SU-DHL-6 (cell line): Measurements from ENCODE around the gene UBR2.

Source experiments
- H2AFZ ChIP-seq: fragments of 200-600 bp; sonication (generic); 2 replicates; pipeline ENCODE4 v1.6.1; 2014; ENCODE audit warnings: low read depth, mild to moderate bottlenecking, moderate library complexity, mixed read lengths, antibody characterized with exemption, low read length; ENCODE audit not compliant: severe bottlenecking
- H3F3A ChIP-seq: fragments of 200-600 bp; shearing (Covaris generic); 2 replicates; pipeline ENCODE4 v1.6.0; 2016; ENCODE audit warnings: antibody characterized with exemption, mild to moderate bottlenecking; ENCODE audit not compliant: insufficient read depth
- H3K27ac ChIP-seq: fragments of 200-600 bp; sonication (generic); 2 replicates; pipeline ENCODE4 v1.5.1; 2016; ENCODE audit warnings: low read depth, mild to moderate bottlenecking, low read length, moderate library complexity, mixed read lengths
- H3K27me3 ChIP-seq: fragments of 200-600 bp; sonication (generic), shearing (Covaris generic); 2 replicates; pipeline ENCODE4 v1.6.0; 2014; ENCODE audit warnings: mild to moderate bottlenecking, low read length
- H3K36me3 ChIP-seq: fragments of 200-600 bp; sonication (generic); 2 replicates; pipeline ENCODE4 v1.6.1; 2014; ENCODE audit warnings: mild to moderate bottlenecking, low read length, mixed read lengths
- H3K4me2 ChIP-seq: fragments of 300-600, 200-600 bp; shearing (Covaris generic), sonication (generic); 2 replicates; pipeline ENCODE4 v1.6.0; 2014; ENCODE audit warnings: low read length, low read depth, mild to moderate bottlenecking; ENCODE audit not compliant: poor library complexity, severe bottlenecking
- H3K4me3 ChIP-seq: fragments of 200-600 bp; sonication (generic); 2 replicates; pipeline ENCODE4 v1.5.1; 2014; ENCODE audit warnings: antibody characterized with exemption, low read length, mild to moderate bottlenecking, mixed read lengths; ENCODE audit not compliant: insufficient read depth, poor library complexity, severe bottlenecking
- H3K79me2 ChIP-seq: fragments of 200-600 bp; sonication (generic); 2 replicates; pipeline ENCODE4 v1.6.1; 2014; ENCODE audit warnings: mild to moderate bottlenecking, low read length, moderate library complexity; ENCODE audit not compliant: insufficient read depth
- H3K9ac ChIP-seq: fragments of 200-600 bp; sonication (generic); 2 replicates; pipeline ENCODE4 v1.7.0; 2014; ENCODE audit warnings: mild to moderate bottlenecking, low read length
- H3K9me2 ChIP-seq: fragments of 200-600 bp; sonication (generic); replicated peaks from 2 replicates; pipeline ENCODE4 v1.6.1; 2014; ENCODE audit warnings: low read length; ENCODE audit not compliant: insufficient read depth
- H3K9me3 ChIP-seq: fragments of 200-600 bp; sonication (generic); 2 replicates; pipeline ENCODE4 v1.6.1; 2014; ENCODE audit warnings: low read length, mixed read lengths; ENCODE audit not compliant: insufficient read depth
- H4K20me1 ChIP-seq: fragments of 200-600 bp; sonication (generic); 2 replicates; pipeline ENCODE4 v1.6.1; 2014; ENCODE audit warnings: low read depth, mild to moderate bottlenecking, antibody characterized with exemption, low read length, moderate library complexity, mixed read lengths
- EZH2phosphoT487 ChIP-seq: fragments of 200-600 bp; sonication (generic), shearing (Covaris generic); conservative IDR thresholded peaks from 2 replicates; pipeline ENCODE4 v1.6.1; 2018; ENCODE audit warnings: mild to moderate bottlenecking, antibody characterized with exemption, low read length, moderate library complexity, mixed read lengths
- TF ChIP-seq, protein P1 (sequence below): fragments of 200-600 bp; sonication (generic); IDR thresholded peaks from one replicate; pipeline ENCODE4 v1.5.1; 2017; ENCODE audit warnings: antibody characterized with exemption, mild to moderate bottlenecking, low read length, moderate library complexity; ENCODE audit not compliant: insufficient read depth, poor library complexity, severe bottlenecking

Gene UBR2

DNA sequence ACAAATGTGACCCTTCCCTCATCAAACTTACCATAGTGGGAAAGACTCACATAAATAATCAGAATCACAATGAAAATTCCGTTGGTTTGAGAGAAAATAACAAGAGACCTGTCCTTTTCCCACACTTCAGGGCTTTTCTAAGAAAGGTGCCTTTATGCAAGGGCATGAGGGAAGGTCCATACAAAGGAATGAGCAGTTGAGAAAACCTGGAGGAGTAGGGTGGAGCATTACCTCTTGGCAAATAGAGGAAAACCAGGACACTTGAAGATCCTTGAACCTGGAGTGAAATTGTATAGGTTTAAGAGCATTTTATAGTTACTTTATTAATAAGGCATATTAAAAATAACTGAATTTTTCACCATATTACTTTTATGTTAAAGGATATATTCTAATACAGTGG is 54.3 kb downstream of the UBR2 start:
- Histone ChIP-seq H2AFZ (no peak overlapping the region), H3K9me2 (no peaks in the 10 kb centered on the region), H3K9ac (no peak overlapping the region), H3K4me3 (no peak overlapping the region), H3K9me3 (no peaks in the 10 kb centered on the region), H3K4me2 (no peak overlapping the region), H3K79me2 (no peaks in the 10 kb centered on the region), H4K20me1 (no peaks in the 10 kb centered on the region), H3K27ac (no peak overlapping the region), H3K36me3 (peaks cover 39% of the 10 kb centered on the region), H3K27me3 (no peaks in the 10 kb centered on the region), H3F3A (peaks cover 5% of the 10 kb centered on the region; the same call in 1 of the 2 replicates)
- TF ChIP-seq, protein P1, sequence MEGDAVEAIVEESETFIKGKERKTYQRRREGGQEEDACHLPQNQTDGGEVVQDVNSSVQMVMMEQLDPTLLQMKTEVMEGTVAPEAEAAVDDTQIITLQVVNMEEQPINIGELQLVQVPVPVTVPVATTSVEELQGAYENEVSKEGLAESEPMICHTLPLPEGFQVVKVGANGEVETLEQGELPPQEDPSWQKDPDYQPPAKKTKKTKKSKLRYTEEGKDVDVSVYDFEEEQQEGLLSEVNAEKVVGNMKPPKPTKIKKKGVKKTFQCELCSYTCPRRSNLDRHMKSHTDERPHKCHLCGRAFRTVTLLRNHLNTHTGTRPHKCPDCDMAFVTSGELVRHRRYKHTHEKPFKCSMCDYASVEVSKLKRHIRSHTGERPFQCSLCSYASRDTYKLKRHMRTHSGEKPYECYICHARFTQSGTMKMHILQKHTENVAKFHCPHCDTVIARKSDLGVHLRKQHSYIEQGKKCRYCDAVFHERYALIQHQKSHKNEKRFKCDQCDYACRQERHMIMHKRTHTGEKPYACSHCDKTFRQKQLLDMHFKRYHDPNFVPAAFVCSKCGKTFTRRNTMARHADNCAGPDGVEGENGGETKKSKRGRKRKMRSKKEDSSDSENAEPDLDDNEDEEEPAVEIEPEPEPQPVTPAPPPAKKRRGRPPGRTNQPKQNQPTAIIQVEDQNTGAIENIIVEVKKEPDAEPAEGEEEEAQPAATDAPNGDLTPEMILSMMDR: no peak

DNA sequence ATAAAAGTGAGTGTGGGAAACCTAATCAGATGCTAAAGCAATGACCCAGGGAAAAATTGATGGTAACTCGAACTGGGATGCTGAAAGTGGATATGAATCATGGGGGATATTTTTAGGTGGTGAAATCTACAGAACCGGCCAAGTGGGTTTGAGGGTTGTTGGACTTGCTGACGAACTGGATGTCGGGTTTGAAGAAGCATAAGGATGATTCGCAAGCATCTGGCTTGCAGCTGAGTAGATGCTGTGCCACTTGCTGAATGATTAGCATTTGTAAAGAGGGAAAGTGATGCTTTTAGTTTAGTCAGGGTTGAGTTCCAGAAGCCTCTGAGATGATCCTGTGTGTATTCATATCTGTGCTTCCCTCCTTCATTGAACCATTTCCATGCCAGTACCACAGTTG is 54.9 kb downstream of the UBR2 start:
- Histone ChIP-seq H2AFZ (no peak overlapping the region), H3K79me2 (no peaks in the 10 kb centered on the region), H3K27me3 (no peaks in the 10 kb centered on the region), H3K36me3 (peaks cover 39% of the 10 kb centered on the region), H3K4me3 (no peak overlapping the region), H4K20me1 (no peaks in the 10 kb centered on the region), H3F3A (peaks cover 5% of the 10 kb centered on the region; the same call in 1 of the 2 replicates), H3K9me2 (no peaks in the 10 kb centered on the region), H3K27ac (no peak overlapping the region), H3K4me2 (no peak overlapping the region), H3K9ac (no peak overlapping the region), H3K9me3 (no peaks in the 10 kb centered on the region)
- TF ChIP-seq, protein P1: no peak
- TF ChIP-seq EZH2phosphoT487: no peak

DNA sequence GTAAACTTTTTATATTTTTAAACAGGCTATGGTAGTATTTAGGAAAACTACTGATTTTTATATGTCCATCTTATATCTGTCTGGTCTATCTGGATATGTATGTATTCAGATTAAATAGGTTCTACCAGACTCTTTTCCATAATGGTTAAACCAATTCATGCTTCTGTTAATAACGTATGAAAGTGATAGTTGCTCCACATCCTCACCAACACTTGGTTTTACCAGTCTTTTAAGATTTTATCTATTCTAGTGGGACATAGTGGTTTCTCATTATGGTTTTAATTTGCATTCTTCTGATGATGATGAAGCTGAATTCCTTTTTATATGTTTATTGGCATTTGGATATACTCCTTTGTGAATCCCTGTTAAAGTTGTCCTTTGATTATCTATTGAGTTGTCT is 56.1 kb downstream of the UBR2 start:
- TF ChIP-seq, protein P1: no peak
- TF ChIP-seq EZH2phosphoT487: no peak
- no peaks in the 10 kb centered on the region for H3K79me2 ChIP-seq

DNA sequence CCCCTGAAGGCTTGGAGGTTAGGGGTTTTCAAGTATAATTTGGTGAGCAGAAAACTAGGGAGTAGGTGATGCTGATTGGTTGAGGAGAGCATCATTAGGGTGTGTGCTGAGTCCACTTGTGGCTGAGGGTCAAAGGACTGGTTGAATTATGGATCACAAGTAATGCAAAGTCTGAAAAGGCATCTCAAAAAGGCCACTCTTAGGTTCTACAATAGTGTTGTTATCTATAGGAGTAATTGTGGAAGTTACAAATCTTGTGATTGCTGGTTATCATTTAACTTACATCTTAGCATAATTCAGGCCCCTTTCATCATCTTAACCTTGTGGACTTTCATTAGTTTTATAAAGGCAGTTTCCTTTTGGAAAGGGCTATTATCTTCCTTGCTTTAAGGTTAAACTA is 60.8 kb downstream of the UBR2 start:
- no peak for TF ChIP-seq EZH2phosphoT487
- TF ChIP-seq, protein P1: no peak
- Histone ChIP-seq H3K27ac (no peak overlapping the region), H3K79me2 (no peaks in the 10 kb centered on the region), H3K9me3 (no peaks in the 10 kb centered on the region), H3K4me3 (no peak overlapping the region), H2AFZ (no peak overlapping the region), H3F3A (peaks cover 5% of the 10 kb centered on the region; the same call in 1 of the 2 replicates), H3K9me2 (no peaks in the 10 kb centered on the region), H3K27me3 (no peaks in the 10 kb centered on the region), H4K20me1 (no peaks in the 10 kb centered on the region), H3K36me3 (peaks cover 6% of the 10 kb centered on the region; the same call in 1 of the 2 replicates), H3K4me2 (no peak overlapping the region), H3K9ac (no peak overlapping the region)

More for the DNA sequence above, 56.1 kb downstream of the UBR2 start:
- Histone ChIP-seq H3K9me3 (no peaks in the 10 kb centered on the region), H4K20me1 (no peaks in the 10 kb centered on the region), H3K27me3 (no peaks in the 10 kb centered on the region), H2AFZ (no peak overlapping the region), H3F3A (peaks cover 5% of the 10 kb centered on the region; the same call in 1 of the 2 replicates), H3K27ac (no peak overlapping the region), H3K4me2 (no peak overlapping the region), H3K4me3 (no peak overlapping the region), H3K9me2 (no peaks in the 10 kb centered on the region), H3K9ac (no peak overlapping the region), H3K36me3 (peaks cover 32% of the 10 kb centered on the region)
